OCI-LY1 (cell line): ENCODE measurements around the gene TJP3.

ENCODE experiments used
- CTCF ChIP-seq: fragments of 200-600 bp; sonication (generic), shearing (Covaris generic); IDR thresholded peaks from 2 replicates; pipeline ENCODE4 v1.5.1; 2017; ENCODE audit warnings: mild to moderate bottlenecking, antibody characterized with exemption, low read length, moderate library complexity, mixed read lengths
- EZH2 ChIP-seq: fragments of 200-600 bp; sonication (generic), shearing (Covaris generic); IDR thresholded peaks from 2 replicates; pipeline ENCODE4 v1.8.0; 2017; ENCODE audit warnings: borderline replicate concordance, mixed run types, mild to moderate bottlenecking, antibody characterized with exemption, low read length, moderate library complexity, mixed read lengths

- TF ChIP-seq CTCF (peak; percentile 61), EZH2 (no peak)
Measured at GRCh38 chr19:3700242-3701032, 7.7 kb upstream of the TJP3 start, which contains the start of gene PIP5K1C.
